Mammary epithelial cell (primary cell): ENCODE results near the gene UGT1A5.

Source experiments
- CTCF ChIP-seq, 2 donors: IDR thresholded peaks in 1 of 2; conservative IDR thresholded peaks in 1 of 2; 2 replicates each; pipeline ENCODE4 v1.5.1; 2011 to 2012; ENCODE audit warnings: inconsistent platforms in 2 of 2, low read length in 2 of 2, mild to moderate bottlenecking in 2 of 2, control low read depth in 1 of 2, low read depth in 1 of 2; ENCODE audit not compliant: insufficient read depth in 1 of 2; ENCODE audit errors: extremely low read depth in 1 of 2
- EZH2 ChIP-seq: IDR thresholded peaks from 2 replicates; pipeline ENCODE4 v1.6.1; 2012; ENCODE audit warnings: low read length, inconsistent platforms, borderline replicate concordance

- TF ChIP-seq EZH2 = no peak
- no peak for TF ChIP-seq CTCF (conservative IDR thresholded peaks at IDR 0.05 in 1 of 2, IDR thresholded peaks at IDR 0.05 in 1 of 2; ENCODE audit: extremely low read depth in 1 of 2, insufficient read depth in 1 of 2, low read depth in 1 of 2, low read length in 2 of 2)
Observed at GRCh38 chr2:233745073-233745755, 32.5 kb downstream of the UGT1A5 start.
